Hematopoietic multipotent progenitor cell treated with erythropoietin and hydrocortisone succinate and interleukin-3 and kit ligand, for 17 days (in vitro differentiated cells): ENCODE data around the gene CIRBP.

Experiments
- DNase-seq: peaks from one replicate; pipeline ENCODE4 v3.0.0-alpha.2; 2015; ENCODE audit warnings: low spot score

Gene CIRBP

GRCh38 chr19:1280636-1281568, 11.8 kb downstream of the CIRBP start:
- DNase-seq = no peak

GRCh38 chr19:1281569-1282287, 12.6 kb downstream of the CIRBP start:
- DNase-seq = no peak

GRCh38 chr19:1282588-1283206, 13.6 kb downstream of the CIRBP start:
- no peak for DNase-seq

- no peak for DNase-seq
Measured at GRCh38 chr19:1283207-1283916, 14.2 kb downstream of the CIRBP start.

GRCh38 chr19:1283917-1284292, 14.8 kb downstream of the CIRBP start:
- DNase-seq = no peak

GRCh38 chr19:1284293-1284978, 15.3 kb downstream of the CIRBP start:
- DNase-seq = no peak

- no peak for DNase-seq
Measured at GRCh38 chr19:1284979-1285736, 16.0 kb downstream of the CIRBP start.

GRCh38 chr19:1285737-1286360, 16.7 kb downstream of the CIRBP start, which contains the start of gene EFNA2:
Gene EFNA2, plus strand, starts transcription at chr19:1285873. Its CDS starts 296 bp downstream, at chr19:1286169.
- DNase-seq = no peak

- DNase-seq = no peak
Measured at GRCh38 chr19:1286487-1287353, 17.6 kb downstream of the CIRBP start.

- DNase-seq = no peak
Measured at GRCh38 chr19:1287354-1288225, 18.5 kb downstream of the CIRBP start.

GRCh38 chr19:1288226-1288612, 19.1 kb downstream of the CIRBP start:
- DNase-seq = no peak

GRCh38 chr19:1288833-1289685, 19.9 kb downstream of the CIRBP start:
- DNase-seq = no peak

- no peak for DNase-seq
Measured at GRCh38 chr19:1289686-1290025, 20.5 kb downstream of the CIRBP start.

- DNase-seq = no peak
Measured at GRCh38 chr19:1290196-1290702, 21.1 kb downstream of the CIRBP start.

- no peak for DNase-seq
Measured at GRCh38 chr19:1290703-1291651, 21.8 kb downstream of the CIRBP start.
